Panc1 (cell line): ENCODE data around the gene IKZF3. TPM values are rescaled to one million over a fixed set of nuclear protein-coding genes. Genes with fewer than 3 reads are reported as not detected.

Experiments
- ATAC-seq: fragments of 200-7000 bp; cut with Tn5 transposase; 2 replicates; pipeline ENCODE4 v1.9.1; 2020; ENCODE audit warnings: mild to moderate bottlenecking, moderate library complexity
- BruUV-seq: library from RNA; stranded (reverse); fragments of 400-500 nt; replicated peaks from 2 replicates; lab custom pipeline; 2021; lab: Mats Ljungman, UMichigan
- CTCF ChIA-PET: fragments of 300-600 bp; sonication (Branson Sonifier 250); formaldehyde crosslinking; loops from one replicate; lab custom pipeline; 2022; ENCODE audit warnings: antibody characterized with exemption; lab: Charles Lee
- POLR2A ChIA-PET: fragments of 300-600 bp; sonication (Branson Sonifier 250); formaldehyde crosslinking; loops from one replicate; lab custom pipeline; 2022; ENCODE audit warnings: antibody characterized with exemption; lab: Charles Lee
- DNase-seq: peaks from one replicate; pipeline ENCODE4 v3.0.0-alpha.2; 2010; ENCODE audit warnings: low read depth, low spot score
- H3K27ac ChIP-seq: 2 replicates; pipeline ENCODE4 v1.5.1; 2011; ENCODE audit warnings: mild to moderate bottlenecking, low read length, inconsistent platforms
- H3K27me3 ChIP-seq: fragments of 200-500 bp; sonication (Bioruptor generic); 2 replicates; pipeline ENCODE4 v1.6.0; 2014; ENCODE audit warnings: low read length, inconsistent platforms; ENCODE audit not compliant: control insufficient read depth, insufficient read depth
- H3K36me3 ChIP-seq: fragments of 200-500 bp; sonication (Bioruptor generic); 2 replicates; pipeline ENCODE4 v1.5.1; 2014; ENCODE audit warnings: inconsistent platforms, mild to moderate bottlenecking, low read length, moderate library complexity; ENCODE audit not compliant: control insufficient read depth, insufficient read depth
- H3K4me1 ChIP-seq: 2 replicates; pipeline ENCODE4 v1.5.1; 2011; ENCODE audit warnings: inconsistent platforms, mild to moderate bottlenecking, low read length, moderate library complexity; ENCODE audit not compliant: control insufficient read depth, insufficient read depth
- H3K4me3 ChIP-seq, 2 experiments: 2 replicates each; pipeline ENCODE4 v1.5.1; 2011 to 2012; ENCODE audit warnings: low read depth in 2 of 2, low read length in 2 of 2, mild to moderate bottlenecking in 2 of 2, inconsistent platforms in 1 of 2, moderate library complexity in 1 of 2
- H3K9me3 ChIP-seq: fragments of 200-500 bp; sonication (Bioruptor generic); 2 replicates; pipeline ENCODE4 v1.5.1; 2014; ENCODE audit warnings: low read depth, mild to moderate bottlenecking, inconsistent platforms, low read length, moderate library complexity; ENCODE audit not compliant: control insufficient read depth, insufficient read depth
- POLR2AphosphoS5 ChIP-seq: IDR thresholded peaks from 2 replicates; pipeline ENCODE4 v1.6.1; 2012; ENCODE audit warnings: mild to moderate bottlenecking, low read depth, low read length, moderate library complexity
- REST ChIP-seq, 2 experiments: IDR thresholded peaks; 2 replicates each; pipeline ENCODE4 v1.6.1; 2011 to 2012; ENCODE audit warnings: low read depth in 2 of 2, control low read depth in 1 of 2, low read length in 1 of 2, mild to moderate bottlenecking in 1 of 2, moderate library complexity in 1 of 2; ENCODE audit not compliant: insufficient read depth in 1 of 2
- SIN3A ChIP-seq: IDR thresholded peaks from 2 replicates; pipeline ENCODE4 v1.6.1; 2012; ENCODE audit warnings: low read depth, mild to moderate bottlenecking, low read length, moderate library complexity, borderline replicate concordance; ENCODE audit not compliant: insufficient read depth
- TCF7L2 ChIP-seq: IDR thresholded peaks from 2 replicates; pipeline ENCODE4 v1.6.1; 2011; ENCODE audit warnings: mild to moderate bottlenecking, low read depth, low read length, inconsistent platforms
- in situ Hi-C: cut with HindIII; loops from 2 replicates; pipeline ENCODE4 v1.10.0; 2016; ENCODE audit warnings: low sequenced_read_pairs, low pct_unique_long_range_greater_than_20kb
- intact Hi-C: fragments of 100-400 bp; cut with micrococcal nuclease; formaldehyde crosslinking; loops from one replicate; pipeline ENCODE4 v1.10.0; 2022; ENCODE audit not compliant: unreplicated experiment
- total RNA-seq: library from RNA; stranded (reverse); gene quantifications from one replicate; pipeline ENCODE4 v1.2.1, GENCODE V29; 2021; ENCODE audit not compliant: unreplicated experiment
- TF ChIP-seq, protein P1 (sequence below): fragments of 450-650 bp; IDR thresholded peaks from 2 replicates; pipeline ENCODE4 v1.5.1; 2017; ENCODE audit warnings: mild to moderate bottlenecking

Gene IKZF3
- total RNA-seq, 1 experiment from 2014 or later = 0.59 TPM

GRCh38 chr17:39742856-39743436, 121.2 kb downstream of the IKZF3 start:
- no peaks in the 10 kb centered on the region for H3K27me3 ChIP-seq
- CTCF ChIA-PET = no interaction called here
- TF ChIP-seq SIN3A = no peak
- no peak for TF ChIP-seq TCF7L2
- no peak for TF ChIP-seq POLR2AphosphoS5
- TF ChIP-seq, protein P1, sequence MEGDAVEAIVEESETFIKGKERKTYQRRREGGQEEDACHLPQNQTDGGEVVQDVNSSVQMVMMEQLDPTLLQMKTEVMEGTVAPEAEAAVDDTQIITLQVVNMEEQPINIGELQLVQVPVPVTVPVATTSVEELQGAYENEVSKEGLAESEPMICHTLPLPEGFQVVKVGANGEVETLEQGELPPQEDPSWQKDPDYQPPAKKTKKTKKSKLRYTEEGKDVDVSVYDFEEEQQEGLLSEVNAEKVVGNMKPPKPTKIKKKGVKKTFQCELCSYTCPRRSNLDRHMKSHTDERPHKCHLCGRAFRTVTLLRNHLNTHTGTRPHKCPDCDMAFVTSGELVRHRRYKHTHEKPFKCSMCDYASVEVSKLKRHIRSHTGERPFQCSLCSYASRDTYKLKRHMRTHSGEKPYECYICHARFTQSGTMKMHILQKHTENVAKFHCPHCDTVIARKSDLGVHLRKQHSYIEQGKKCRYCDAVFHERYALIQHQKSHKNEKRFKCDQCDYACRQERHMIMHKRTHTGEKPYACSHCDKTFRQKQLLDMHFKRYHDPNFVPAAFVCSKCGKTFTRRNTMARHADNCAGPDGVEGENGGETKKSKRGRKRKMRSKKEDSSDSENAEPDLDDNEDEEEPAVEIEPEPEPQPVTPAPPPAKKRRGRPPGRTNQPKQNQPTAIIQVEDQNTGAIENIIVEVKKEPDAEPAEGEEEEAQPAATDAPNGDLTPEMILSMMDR = no peak
- TF ChIP-seq REST (IDR thresholded peaks at IDR 0.05; ENCODE audit: insufficient read depth in 1 of 2, low read depth in 2 of 2, low read length in 1 of 2) = no peak
- no peak overlapping the region for H3K27ac ChIP-seq
- no peak overlapping the region for H3K4me3 ChIP-seq
- no TSS peak for BruUV-seq
- H3K9me3 ChIP-seq = no peaks in the 10 kb centered on the region
- H3K36me3 ChIP-seq = no peaks in the 10 kb centered on the region; the same call in 1 of the 2 replicates
- DNase-seq = no peak
- no peak for ATAC-seq
- in situ Hi-C loops = no loop called here
- intact Hi-C loops = no loop called here
- peaks cover 30% of the 10 kb centered on the region for H3K4me1 ChIP-seq
- POLR2A ChIA-PET = no interaction called here

- no peak for ATAC-seq
- intact Hi-C loops (no loop called here), in situ Hi-C loops (no loop called here)
- Histone ChIP-seq H3K27ac (no peak overlapping the region), H3K9me3 (no peaks in the 10 kb centered on the region), H3K27me3 (no peaks in the 10 kb centered on the region), H3K4me1 (peaks cover 32% of the 10 kb centered on the region), H3K4me3 (no peak overlapping the region), H3K36me3 (no peaks in the 10 kb centered on the region; the same call in 1 of the 2 replicates)
- BruUV-seq = no TSS peak
- CTCF ChIA-PET = no interaction called here
- DNase-seq = no peak
- POLR2A ChIA-PET = no interaction called here
- TF ChIP-seq REST (IDR thresholded peaks at IDR 0.05; ENCODE audit: insufficient read depth in 1 of 2, low read depth in 2 of 2, low read length in 1 of 2) = no peak
- TF ChIP-seq, protein P1 = no peak
Observed at GRCh38 chr17:39742126-39742855, 121.8 kb downstream of the IKZF3 start.
